Right lobe of liver (tissue), 6 donors: Measurements from ENCODE around the gene GATD1. TPM values are rescaled to one million over a fixed set of nuclear protein-coding genes. Genes with fewer than 3 reads are reported as not detected.

Experiments used
- ATAC-seq, 4 donors: fragments of 200-7000 bp; cut with Tn5 transposase; one replicate each; pipeline ENCODE4 v1.9.1; 2020; ENCODE audit warnings: mild to moderate bottlenecking in 4 of 4, moderate library complexity in 4 of 4
- DNase-seq, 3 donors: peaks; one replicate each; pipeline ENCODE4 v3.0.0-alpha.2; 2020
- H3K27ac ChIP-seq, 3 donors: fragments of 200-600 bp; one replicate each; pipeline ENCODE4 v1.8.0; 2022
- H3K27me3 ChIP-seq, 2 donors: fragments of 200-600 bp; one replicate each; pipeline ENCODE4 v1.8.0; 2022
- H3K36me3 ChIP-seq, 4 donors: fragments of 200-600 bp; sonication (generic) in 1 of 4; one replicate each; pipeline versions ENCODE4 v1.5.1 to v1.8.0; 2017 to 2022; ENCODE audit warnings: control low read depth in 1 of 4
- H3K4me1 ChIP-seq, 4 donors: fragments of 200-600 bp; sonication (generic) in 1 of 4; one replicate each; pipeline versions ENCODE4 v1.5.1 to v1.8.0; 2017 to 2022; ENCODE audit warnings: control low read depth in 1 of 4
- H3K4me3 ChIP-seq, 3 donors: fragments of 200-600 bp; one replicate each; pipeline ENCODE4 v1.8.0; 2022
- H3K9me3 ChIP-seq, 4 donors: fragments of 200-600 bp; sonication (generic) in 1 of 4; one replicate each; pipeline versions ENCODE4 v1.5.1 to v1.8.0; 2017 to 2022; ENCODE audit warnings: control low read depth in 1 of 4
- POLR2A ChIP-seq: fragments of 450-650 bp; IDR thresholded peaks from one replicate; pipeline ENCODE4 v1.6.1; 2017; ENCODE audit warnings: antibody characterized with exemption, mild to moderate bottlenecking
- WGBS: methylation state at CpG from one replicate; pipeline ENCODE4 v1.1.6; 2018; ENCODE audit warnings: low coverage, low lambda C conversion rate; ENCODE audit not compliant: insufficient coverage; ENCODE audit errors: missing lambda C conversion rate; 5-methylcytosine and 5-hydroxymethylcytosine counted together
- intact Hi-C, 2 donors: fragments of 100-400 bp; cut with DNase I; formaldehyde crosslinking; loops; one replicate each; pipeline versions ENCODE4 v1.11.2 to v1.14.1; 2022
- small RNA-seq, 2 experiments: library from RNA; depleted of rRNA; stranded (forward); fragments of <200 nt; gene quantifications; one replicate each; pipeline ENCODE3, GENCODE V24; 2016
- total RNA-seq, 6 experiments: library from RNA; depleted of rRNA in 2 of 6; stranded (reverse); fragments of >200 nt in 2 of 6; fragmentation: NEBNext Ultra II Directional in 3 of 6; extraction: Animal tissue kit (Norgen Biotek cat#: 25700) in 3 of 6; gene quantifications; one replicate each; pipeline versions ENCODE4 v1.1.0 to v1.2.4, GENCODE V29; 2016 to 2023
- TF ChIP-seq, protein P1 (sequence below), 4 donors: fragments of 200-600 bp in 3 of 4; fragments of 450-650 bp in 1 of 4; IDR thresholded peaks; one replicate each; pipeline versions ENCODE4 v1.5.1 to v1.8.0; 2016 to 2022; ENCODE audit warnings: antibody characterized with exemption in 4 of 4, mild to moderate bottlenecking in 2 of 4
- donor health status: DM: no; HTN: yes; CAD: no.
- donor health status: DM: no; HTN: no; CAD: no.
- donor health status: DM: no; HTN: no; CAD: no.
- donor health status: DM: no; HTN: yes; CAD: no.
- donor health status: DM: no; HTN: yes; CAD: no.

The GATD1 gene
- total RNA-seq, 6 experiments from 2014 or later: 15.8 to 31.9 (median 27.7) TPM

DNA sequence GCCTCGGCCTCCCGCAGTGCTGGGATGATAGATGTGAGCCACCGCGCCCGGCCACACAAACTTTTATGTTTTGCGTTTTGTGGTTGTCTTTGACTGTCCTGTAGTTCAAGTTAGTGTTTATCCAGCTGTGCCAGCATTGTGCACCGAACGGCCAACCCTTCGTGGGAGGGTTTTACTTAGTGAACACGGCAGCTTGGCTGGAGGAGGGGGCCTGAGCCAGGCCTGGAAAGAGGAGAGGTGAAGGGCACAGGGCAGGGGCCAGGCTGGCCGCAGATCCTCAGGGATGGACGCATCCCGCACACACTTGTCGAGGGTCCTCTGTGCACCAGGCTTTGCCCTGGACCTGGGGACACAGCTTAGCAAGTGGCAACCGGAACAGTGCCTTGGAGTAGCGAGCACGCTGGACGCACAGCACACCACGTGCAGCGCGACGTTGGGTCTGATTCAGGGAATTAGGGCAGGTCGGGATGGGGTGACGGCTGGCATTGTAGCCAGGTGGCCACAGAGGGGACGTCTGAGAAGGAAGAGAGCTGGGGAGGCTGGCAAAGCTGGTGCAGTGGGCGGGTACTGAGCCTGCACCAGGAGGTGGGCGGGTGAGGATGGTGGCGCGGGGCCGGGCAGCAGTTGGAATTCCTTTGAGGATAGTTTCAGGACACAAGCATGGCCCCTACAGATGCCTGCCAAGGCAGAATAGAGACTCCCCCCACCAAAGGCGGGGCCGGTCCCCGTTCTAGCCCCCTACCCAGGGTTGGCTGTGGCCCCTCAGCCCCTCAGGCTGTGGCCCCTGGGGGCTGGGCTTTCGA is 57.9 kb downstream of the GATD1 start:
- DNase-seq (no peak), ATAC-seq (no peak)
- TF ChIP-seq POLR2A: no peak
- TF ChIP-seq, protein P1, sequence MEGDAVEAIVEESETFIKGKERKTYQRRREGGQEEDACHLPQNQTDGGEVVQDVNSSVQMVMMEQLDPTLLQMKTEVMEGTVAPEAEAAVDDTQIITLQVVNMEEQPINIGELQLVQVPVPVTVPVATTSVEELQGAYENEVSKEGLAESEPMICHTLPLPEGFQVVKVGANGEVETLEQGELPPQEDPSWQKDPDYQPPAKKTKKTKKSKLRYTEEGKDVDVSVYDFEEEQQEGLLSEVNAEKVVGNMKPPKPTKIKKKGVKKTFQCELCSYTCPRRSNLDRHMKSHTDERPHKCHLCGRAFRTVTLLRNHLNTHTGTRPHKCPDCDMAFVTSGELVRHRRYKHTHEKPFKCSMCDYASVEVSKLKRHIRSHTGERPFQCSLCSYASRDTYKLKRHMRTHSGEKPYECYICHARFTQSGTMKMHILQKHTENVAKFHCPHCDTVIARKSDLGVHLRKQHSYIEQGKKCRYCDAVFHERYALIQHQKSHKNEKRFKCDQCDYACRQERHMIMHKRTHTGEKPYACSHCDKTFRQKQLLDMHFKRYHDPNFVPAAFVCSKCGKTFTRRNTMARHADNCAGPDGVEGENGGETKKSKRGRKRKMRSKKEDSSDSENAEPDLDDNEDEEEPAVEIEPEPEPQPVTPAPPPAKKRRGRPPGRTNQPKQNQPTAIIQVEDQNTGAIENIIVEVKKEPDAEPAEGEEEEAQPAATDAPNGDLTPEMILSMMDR (IDR thresholded peaks at IDR 0.05): no peak
- Histone ChIP-seq H3K27me3 (no peaks in the 10 kb centered on the region), H3K9me3 (no peaks in the 10 kb centered on the region), H3K4me3 (no peak overlapping the region), H3K4me1 (peaks cover 0 to 4% (median 0%) of the 10 kb centered on the region in 4 donors), H3K36me3 (peaks cover 0 to 42% (median 7%) of the 10 kb centered on the region in 4 donors), H3K27ac (no peak overlapping the region)
- 78% methylated on average over 15 of the region's 34 CpGs for WGBS
- intact Hi-C loops: loop anchor here (10.0 kb wide), 1 partner anchor 55 kb away; no protein-coding TSS in a partner anchor

Small RNAs within 50 kb of the gene (small RNA-seq; reads per million reads assigned to genes)
- gene SNORA52: 0 reads per million in 2 experiments

Other genes starting within 250 kb of the GATD1 start
- gene HRAS, start 241.9 kb downstream of the GATD1 start, total RNA-seq: 10 to 100 TPM in 5 of 6 experiments, 1 to 10 TPM in 1; 7.6 to 20.9 (median 14.8) TPM
- 1 to 10 TPM in 1 of 6 experiments, under 1 TPM in 4, not detected in 1; 0.12 to 1.1 (median 0.71) TPM for gene LRRC56, start 240.0 kb downstream of the GATD1 start, total RNA-seq
- 10 to 100 TPM in 1 of 6 experiments, 1 to 10 TPM in 5; 4.7 to 14.7 (median 7.9) TPM for gene LMNTD2, start 216.7 kb downstream of the GATD1 start, total RNA-seq
- 10 to 100 TPM; 20.5 to 61.1 (median 39.5) TPM for gene RASSF7, start 216.5 kb downstream of the GATD1 start, total RNA-seq
- 10 to 100 TPM; 15.4 to 21.9 (median 20.3) TPM for gene PHRF1, start 201.0 kb downstream of the GATD1 start, total RNA-seq
- 10 to 100 TPM; 27.3 to 72.8 (median 47.7) TPM for gene IRF7, start 161.5 kb downstream of the GATD1 start, total RNA-seq
- gene CDHR5, start 152.5 kb downstream of the GATD1 start, total RNA-seq: 100 to 1,000 TPM in 2 of 6 experiments, 10 to 100 TPM in 4; 59.4 to 162 (median 80.7) TPM
- gene SCT, start 150.3 kb downstream of the GATD1 start, total RNA-seq: not detected
- gene DRD4, start 140.2 kb downstream of the GATD1 start, total RNA-seq: under 1 TPM in 4 of 6 experiments, not detected in 2; 0.31 to 0.90 (median 0.41) TPM
- 10 to 100 TPM; 11.3 to 17.9 (median 14.0) TPM for gene DEAF1, start 82.3 kb downstream of the GATD1 start, total RNA-seq
- 10 to 100 TPM in 3 of 6 experiments, 1 to 10 TPM in 3; 6.9 to 15.5 (median 10.5) TPM for gene TMEM80, start 81.7 kb downstream of the GATD1 start, total RNA-seq
- 100 to 1,000 TPM in 5 of 6 experiments, 10 to 100 TPM in 1; 95.8 to 184 (median 120) TPM for gene EPS8L2, start 71.3 kb downstream of the GATD1 start, total RNA-seq
- gene TALDO1, start 30.0 kb downstream of the GATD1 start, total RNA-seq: 100 to 1,000 TPM; 102 to 184 (median 150) TPM
- not detected for gene CEND1, start 12.6 kb upstream of the GATD1 start, total RNA-seq
- gene SLC25A22, start 20.8 kb upstream of the GATD1 start, total RNA-seq: 10 to 100 TPM; 20.6 to 40.2 (median 29.9) TPM
- gene PIDD1, start 27.7 kb upstream of the GATD1 start, total RNA-seq: 10 to 100 TPM in 2 of 6 experiments, 1 to 10 TPM in 4; 6.5 to 11.8 (median 9.8) TPM
- gene RPLP2, start 32.5 kb upstream of the GATD1 start, total RNA-seq: 100 to 1,000 TPM; 212 to 574 (median 457) TPM
- 10 to 100 TPM; 33.2 to 97.1 (median 69.6) TPM for gene PNPLA2, start 41.4 kb upstream of the GATD1 start, total RNA-seq
- 1 to 10 TPM; 2.2 to 4.0 (median 3.1) TPM for gene CRACR2B, start 50.4 kb upstream of the GATD1 start, total RNA-seq
- gene CD151, start 55.5 kb upstream of the GATD1 start, total RNA-seq: 100 to 1,000 TPM in 5 of 6 experiments, 10 to 100 TPM in 1; 70.8 to 156 (median 135) TPM
- gene POLR2L, start 65.0 kb upstream of the GATD1 start, total RNA-seq: 10 to 100 TPM; 34.5 to 88.1 (median 72.9) TPM
- gene TSPAN4, start 65.4 kb upstream of the GATD1 start, total RNA-seq: 10 to 100 TPM; 14.9 to 80.6 (median 30.5) TPM
- gene CHID1, start 133.3 kb upstream of the GATD1 start, total RNA-seq: 100 to 1,000 TPM in 1 of 6 experiments, 10 to 100 TPM in 5; 61.1 to 157 (median 78.7) TPM
- 10 to 100 TPM; 41.4 to 66.7 (median 53.8) TPM for gene AP2A2, start 148.4 kb upstream of the GATD1 start, total RNA-seq